GM23338 (cell line): ENCODE measurements around the gene SOX10. TPM values are rescaled to one million over a fixed set of nuclear protein-coding genes. Genes with fewer than 3 reads are reported as not detected.
A peak's percentile ranks its signal among the peaks of the same experiment; 100 is the strongest.

Source experiments
- ATAC-seq: fragments of 200-7000 bp; cut with Tn5 transposase; 3 replicates; pipeline ENCODE4 v1.9.1; 2020
- DNase-seq: peaks from one replicate; pipeline ENCODE4 v3.0.0-alpha.2; 2015; ENCODE audit warnings: low spot score
- H2AFZ ChIP-seq: fragments of 200-600 bp; sonication (generic); 2 replicates; pipeline ENCODE4 v1.8.0; 2016; ENCODE audit warnings: antibody characterized with exemption, mild to moderate bottlenecking, moderate library complexity
- H3F3A ChIP-seq: fragments of 200-600 bp; sonication (generic); replicated peaks from 2 replicates; pipeline ENCODE4 v1.8.0; 2017; ENCODE audit warnings: antibody characterized with exemption, mixed run types, low read depth
- H3K27ac ChIP-seq: fragments of 200-600 bp; sonication (generic); 2 replicates; pipeline ENCODE4 v1.6.1; 2016; ENCODE audit warnings: low read depth
- H3K27me3 ChIP-seq: fragments of 200-600 bp; sonication (generic); 2 replicates; pipeline ENCODE4 v1.8.0; 2016; ENCODE audit warnings: mild to moderate bottlenecking, mixed run types, moderate library complexity; ENCODE audit not compliant: insufficient read depth
- H3K36me3 ChIP-seq: fragments of 200-600 bp; sonication (generic); 2 replicates; pipeline ENCODE4 v1.8.0; 2016; ENCODE audit warnings: mild to moderate bottlenecking; ENCODE audit not compliant: insufficient read depth
- H3K4me1 ChIP-seq: fragments of 200-600 bp; sonication (generic); 2 replicates; pipeline ENCODE4 v1.8.0; 2016; ENCODE audit warnings: mild to moderate bottlenecking, moderate library complexity; ENCODE audit not compliant: insufficient read depth
- H3K4me2 ChIP-seq: fragments of 200-600 bp; sonication (generic); 2 replicates; pipeline ENCODE4 v1.7.1; 2017; ENCODE audit warnings: mixed run types
- H3K4me3 ChIP-seq: fragments of 200-600 bp; sonication (generic); 2 replicates; pipeline ENCODE4 v1.6.1; 2016; ENCODE audit warnings: mixed run types
- H3K79me2 ChIP-seq: fragments of 200-600 bp; sonication (generic); replicated peaks from 2 replicates; pipeline ENCODE4 v1.8.0; 2017; ENCODE audit warnings: mild to moderate bottlenecking; ENCODE audit not compliant: insufficient read depth
- H3K9me2 ChIP-seq: fragments of 200-600 bp; sonication (generic); 2 replicates; pipeline ENCODE4 v1.8.0; 2017; ENCODE audit not compliant: insufficient read depth
- H4K20me1 ChIP-seq: fragments of 200-600 bp; sonication (generic); replicated peaks from 2 replicates; pipeline ENCODE4 v1.8.0; 2017; ENCODE audit warnings: mild to moderate bottlenecking; ENCODE audit not compliant: insufficient read depth
- H3K27ac Mint-ChIP-seq: 2 replicates; pipeline ENCODE4 v1.8.0; 2020; ENCODE audit warnings: inconsistent platforms, mild to moderate bottlenecking, moderate library complexity, mixed read lengths
- H3K27me3 Mint-ChIP-seq: 3 replicates; pipeline ENCODE4 v1.8.0; 2022; ENCODE audit warnings: low read depth, mild to moderate bottlenecking, moderate library complexity, mixed read lengths, inconsistent platforms; ENCODE audit not compliant: insufficient read depth, poor library complexity
- H3K36me3 Mint-ChIP-seq: 3 replicates; pipeline ENCODE4 v1.8.0; 2021; ENCODE audit warnings: low read depth, mild to moderate bottlenecking, inconsistent platforms, moderate library complexity, mixed read lengths
- H3K4me1 Mint-ChIP-seq: 3 replicates; pipeline ENCODE4 v1.8.0; 2020; ENCODE audit warnings: mild to moderate bottlenecking, inconsistent platforms, mixed read lengths
- H3K4me3 Mint-ChIP-seq: 3 replicates; pipeline ENCODE4 v1.8.0; 2021; ENCODE audit warnings: moderate library complexity, mild to moderate bottlenecking, inconsistent platforms, mixed read lengths
- H3K9me3 Mint-ChIP-seq: 3 replicates; pipeline ENCODE4 v1.8.0; 2020; ENCODE audit warnings: moderate library complexity, mild to moderate bottlenecking, inconsistent platforms, mixed read lengths
- ETS1 ChIP-seq: IDR thresholded peaks from 2 replicates; pipeline ENCODE4 v1.6.1; 2016; ENCODE audit warnings: antibody characterized with exemption
- POLR2AphosphoS5 ChIP-seq: IDR thresholded peaks from 2 replicates; pipeline ENCODE4 v1.6.1; 2016; ENCODE audit warnings: antibody characterized with exemption, low read depth
- ZNF331 ChIP-seq: fragments of 250-450 bp; sonication (Bioruptor Pico); IDR thresholded peaks from 2 replicates; pipeline ENCODE4 v1.5.0; 2020; ENCODE audit warnings: low read depth, mild to moderate bottlenecking, moderate library complexity
- ZNF462 ChIP-seq: fragments of 250-450 bp; sonication (Bioruptor Pico); IDR thresholded peaks from 2 replicates; pipeline ENCODE4 v1.5.0; 2020; ENCODE audit warnings: mild to moderate bottlenecking, moderate library complexity
- polyA plus RNA-seq: library from polyadenylated mRNA; unstranded; fragments of >200 nt; fragmentation: Nextera tagmentation; extraction: Ambion mirVana; gene quantifications from 2 replicates; pipeline ENCODE4 v1.2.1, GENCODE V29; 2016
- total RNA-seq: library from RNA; depleted of rRNA; stranded (reverse); fragments of >200 nt; shearing (Covaris generic); gene quantifications from 2 replicates; pipeline ENCODE4 v1.2.3, GENCODE V29; 2014

Gene SOX10
- total and polyA plus RNA-seq, 2 experiments from 2014 or later, result 1.1 to 2.1 TPM

GRCh38 chr22:37943136-37943824 is 41.1 kb downstream of the SOX10 start:
- H3K9me2 ChIP-seq, result no peaks in the 10 kb centered on the region
- no peaks in the 10 kb centered on the region for H3K9me3 Mint-ChIP-seq
- H3K27ac Mint-ChIP-seq, result no peak overlapping the region
- H3K36me3 Mint-ChIP-seq, result 0 out of 3 replicates have a peak, but pooled peaks cover 9% of the 10 kb centered on the region
- peaks cover 4% of the 10 kb centered on the region; the same call in 1 of the 2 replicates for H3K4me1 ChIP-seq
- no peak overlapping the region for H3K4me3 Mint-ChIP-seq
- no peaks in the 10 kb centered on the region for H3K79me2 ChIP-seq
- no peak overlapping the region for H3K4me2 ChIP-seq
- no peak for ATAC-seq
- H3K27me3 Mint-ChIP-seq, result peaks cover 9% of the 10 kb centered on the region
- no peaks in the 10 kb centered on the region; the same call in 1 of the 2 replicates for H3K36me3 ChIP-seq
- no peak overlapping the region for H3K4me3 ChIP-seq
- no peak for TF ChIP-seq ETS1
- TF ChIP-seq POLR2AphosphoS5, result no peak
- no peak for TF ChIP-seq ZNF331 (CRISPR knock-in tag)
- TF ChIP-seq ZNF462 (CRISPR knock-in tag), result no peak
- no peaks in the 10 kb centered on the region; the same call in 1 of the 2 replicates for H4K20me1 ChIP-seq
- no peak for DNase-seq
- H3K27me3 ChIP-seq, result no peaks in the 10 kb centered on the region
- H3K4me1 Mint-ChIP-seq, result peaks cover 8% of the 10 kb centered on the region; the same call in 1 of the 3 replicates
- no peak overlapping the region for H2AFZ ChIP-seq
- H3K27ac ChIP-seq, result peak overlapping the region; percentile 59; the same call in 1 of the 2 replicates
- H3F3A ChIP-seq, result 0 out of 2 replicates have a peak, but pooled peaks cover 2% of the 10 kb centered on the region
